Measurements from ENCODE around the gene CGB8. TPM values are rescaled to one million over a fixed set of nuclear protein-coding genes. Genes with fewer than 3 reads are reported as not detected.

The CGB8 gene
- total RNA-seq, 1 experiment from 2014 or later: not detected

DNA sequence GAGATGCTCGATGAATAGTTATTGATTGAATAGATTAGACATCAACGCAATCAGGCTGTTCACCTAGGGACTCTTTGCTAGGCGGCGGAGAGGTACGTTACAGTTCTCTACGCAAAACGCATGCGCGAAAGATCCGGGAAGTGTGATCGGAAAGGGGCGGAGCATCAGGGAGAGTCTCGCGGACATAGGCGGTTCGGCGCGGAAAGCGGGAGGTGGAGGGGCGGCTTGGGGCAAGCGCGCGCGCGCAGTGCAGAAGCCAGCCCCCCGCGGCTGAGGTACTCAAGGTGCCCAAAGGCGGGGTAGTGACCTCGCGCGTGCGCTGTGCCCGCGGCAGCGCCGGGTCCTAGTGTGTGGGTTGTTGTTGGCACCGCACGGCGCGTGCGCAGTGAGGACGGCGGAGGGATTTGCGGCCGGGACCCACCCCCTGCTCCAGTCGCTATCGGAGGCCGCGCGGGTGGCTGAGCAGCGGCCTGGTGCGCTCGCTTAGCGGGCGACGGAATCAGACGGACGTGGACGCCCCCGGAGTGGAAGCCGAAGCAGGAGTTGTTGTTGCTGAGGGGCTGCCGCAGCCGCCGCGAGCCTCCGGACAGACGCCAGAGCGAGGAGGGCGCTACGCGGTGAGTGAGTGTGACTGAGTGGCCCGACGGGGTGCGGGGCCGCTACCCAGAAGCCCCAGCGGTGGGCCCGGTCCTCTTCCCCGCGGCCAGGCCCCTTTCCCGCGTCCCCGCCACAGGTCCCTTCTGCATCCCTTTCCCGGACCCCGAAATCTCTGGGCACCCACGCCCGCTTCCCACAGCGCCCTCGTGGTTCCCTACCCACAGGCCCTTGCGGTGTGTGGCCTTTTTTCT lies 36.3 kb upstream of the CGB8 start, which contains the start of gene SNRNP70:
Gene SNRNP70 (plus strand): TSS at position 432 of the 848 bp plus-strand sequence. CDS start 964 bp downstream, outside the sequence.
- H3K36me3 ChIP-seq (ENCODE audit: control insufficient read depth, insufficient read depth, low read length): peaks cover 10% of the 10 kb centered on the region
- no TSS peak for BruUV-seq (replicated peaks)
- H3K27me3 ChIP-seq (ENCODE audit: control insufficient read depth, insufficient read depth, low read length): no peaks in the 10 kb centered on the region
- no peaks in the 10 kb centered on the region for H3K4me1 ChIP-seq (ENCODE audit: control insufficient read depth, insufficient read depth, low read length)
- TF ChIP-seq REST (IDR thresholded peaks at IDR 0.05; ENCODE audit: insufficient read depth in 1 of 2, low read depth in 2 of 2, low read length in 1 of 2) (no peak), POLR2AphosphoS5 (IDR thresholded peaks at IDR 0.05; ENCODE audit: low read depth, low read length) (peak; percentile 80), TCF7L2 (IDR thresholded peaks at IDR 0.05; ENCODE audit: low read depth, low read length) (no peak), SIN3A (IDR thresholded peaks at IDR 0.05; ENCODE audit: borderline replicate concordance, insufficient read depth, low read depth, low read length) (peak; percentile 23; the same call in 1 of the 2 replicates)
- TF ChIP-seq, protein P1, sequence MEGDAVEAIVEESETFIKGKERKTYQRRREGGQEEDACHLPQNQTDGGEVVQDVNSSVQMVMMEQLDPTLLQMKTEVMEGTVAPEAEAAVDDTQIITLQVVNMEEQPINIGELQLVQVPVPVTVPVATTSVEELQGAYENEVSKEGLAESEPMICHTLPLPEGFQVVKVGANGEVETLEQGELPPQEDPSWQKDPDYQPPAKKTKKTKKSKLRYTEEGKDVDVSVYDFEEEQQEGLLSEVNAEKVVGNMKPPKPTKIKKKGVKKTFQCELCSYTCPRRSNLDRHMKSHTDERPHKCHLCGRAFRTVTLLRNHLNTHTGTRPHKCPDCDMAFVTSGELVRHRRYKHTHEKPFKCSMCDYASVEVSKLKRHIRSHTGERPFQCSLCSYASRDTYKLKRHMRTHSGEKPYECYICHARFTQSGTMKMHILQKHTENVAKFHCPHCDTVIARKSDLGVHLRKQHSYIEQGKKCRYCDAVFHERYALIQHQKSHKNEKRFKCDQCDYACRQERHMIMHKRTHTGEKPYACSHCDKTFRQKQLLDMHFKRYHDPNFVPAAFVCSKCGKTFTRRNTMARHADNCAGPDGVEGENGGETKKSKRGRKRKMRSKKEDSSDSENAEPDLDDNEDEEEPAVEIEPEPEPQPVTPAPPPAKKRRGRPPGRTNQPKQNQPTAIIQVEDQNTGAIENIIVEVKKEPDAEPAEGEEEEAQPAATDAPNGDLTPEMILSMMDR (IDR thresholded peaks at IDR 0.05): no peak
- in situ Hi-C loops (cut with HindIII; ENCODE audit: low pct_unique_long_range_greater_than_20kb, low sequenced_read_pairs): no loop called here
- peak; percentile 97 for ATAC-seq
- peak; percentile 80 for DNase-seq (ENCODE audit: low read depth, low spot score)
- ChIA-PET POLR2A (no interaction called here), CTCF (no interaction called here)
- intact Hi-C loops (cut with micrococcal nuclease; ENCODE audit: unreplicated experiment): no loop called here
- no peaks in the 10 kb centered on the region for H3K9me3 ChIP-seq (ENCODE audit: control insufficient read depth, insufficient read depth, low read depth, low read length)
- peak within 1 kb of the TSS; percentile 93 to 95 for H3K4me3 ChIP-seq (ENCODE audit: low read depth in 2 of 2, low read length in 2 of 2)
- peak within 1 kb of the TSS; percentile 94 for H3K27ac ChIP-seq (ENCODE audit: low read length)

DNA sequence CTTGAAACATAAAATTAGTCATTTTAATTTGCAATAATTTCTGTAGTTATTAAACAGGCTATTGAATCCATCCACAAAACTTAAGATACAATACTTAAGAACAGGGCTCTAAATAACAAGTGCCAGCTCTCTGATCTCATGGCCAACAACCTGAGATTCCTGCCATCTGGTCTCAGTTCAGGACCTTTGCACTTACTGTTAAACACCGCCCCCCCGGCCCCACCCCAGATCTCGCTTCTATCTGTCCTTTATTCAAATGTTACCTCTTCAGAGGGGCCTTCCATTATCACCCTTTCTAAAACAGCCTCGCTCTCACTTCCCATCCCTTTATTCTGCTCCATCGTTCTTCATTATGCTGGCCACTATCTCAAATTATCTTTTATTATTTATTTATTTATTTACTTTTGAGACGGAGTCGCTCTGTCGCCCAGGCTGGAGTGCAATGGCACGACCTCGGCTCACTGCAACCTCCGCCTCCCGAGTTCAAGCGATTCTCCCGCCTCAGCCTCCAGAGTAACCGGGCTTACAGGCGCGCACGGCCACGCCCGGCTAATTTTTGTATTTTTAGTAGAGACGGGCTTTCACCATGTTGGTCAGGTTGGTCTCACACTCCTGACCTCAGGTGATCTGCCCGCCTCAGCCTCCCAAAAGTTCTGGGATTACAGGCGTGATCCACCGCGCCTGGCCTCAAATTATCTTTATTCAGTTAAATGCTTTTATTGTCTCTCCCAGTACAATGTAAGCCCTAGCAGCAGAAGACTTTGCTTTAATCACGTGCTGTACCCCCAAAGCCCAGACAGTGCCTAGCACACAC lies 35.5 kb upstream of the CGB8 start:
- no TSS peak for BruUV-seq (replicated peaks)
- in situ Hi-C loops (cut with HindIII; ENCODE audit: low pct_unique_long_range_greater_than_20kb, low sequenced_read_pairs): no loop called here
- ChIA-PET POLR2A (no interaction called here), CTCF (no interaction called here)
- peak overlapping the region; percentile 62 to 93 for H3K4me3 ChIP-seq (ENCODE audit: low read depth in 2 of 2, low read length in 2 of 2)
- H3K27ac ChIP-seq (ENCODE audit: low read length): peak overlapping the region; percentile 93
- no peaks in the 10 kb centered on the region for H3K9me3 ChIP-seq (ENCODE audit: control insufficient read depth, insufficient read depth, low read depth, low read length)
- TF ChIP-seq, protein P1 (IDR thresholded peaks at IDR 0.05): no peak
- no peak for TF ChIP-seq REST (IDR thresholded peaks at IDR 0.05; ENCODE audit: insufficient read depth in 1 of 2, low read depth in 2 of 2, low read length in 1 of 2)
- TF ChIP-seq POLR2AphosphoS5 (IDR thresholded peaks at IDR 0.05; ENCODE audit: low read depth, low read length): no peak
- no peak for TF ChIP-seq SIN3A (IDR thresholded peaks at IDR 0.05; ENCODE audit: borderline replicate concordance, insufficient read depth, low read depth, low read length)
- no peak for TF ChIP-seq TCF7L2 (IDR thresholded peaks at IDR 0.05; ENCODE audit: low read depth, low read length)
- DNase-seq (ENCODE audit: low read depth, low spot score): no peak
- ATAC-seq: peak; percentile 12; the same call in 1 of the 2 replicates
- H3K36me3 ChIP-seq (ENCODE audit: control insufficient read depth, insufficient read depth, low read length): peaks cover 7% of the 10 kb centered on the region
- intact Hi-C loops (cut with micrococcal nuclease; ENCODE audit: unreplicated experiment): no loop called here
- no peaks in the 10 kb centered on the region for H3K4me1 ChIP-seq (ENCODE audit: control insufficient read depth, insufficient read depth, low read length)
- H3K27me3 ChIP-seq (ENCODE audit: control insufficient read depth, insufficient read depth, low read length): no peaks in the 10 kb centered on the region
